Suprapubic skin (tissue), 4 donors: ENCODE results near the gene CD27. TPM values are rescaled to one million over a fixed set of nuclear protein-coding genes. Genes with fewer than 3 reads are reported as not detected.
"Not testable (repeated sequence)": the region's sequence is repeated elsewhere in the genome, so short reads cannot be mapped to it uniquely, and the experiment has no call there.

Experiments
- DNase-seq, 2 donors: peaks; one replicate each; pipeline ENCODE4 v3.0.0-alpha.2; 2019; ENCODE audit warnings: low spot score in 2 of 2
- H3K27ac ChIP-seq: fragments of 200-600 bp; sonication (generic); one replicate; pipeline ENCODE4 v1.5.1; 2019
- H3K27me3 ChIP-seq: fragments of 200-600 bp; sonication (generic); one replicate; pipeline ENCODE4 v1.5.1; 2019
- H3K36me3 ChIP-seq: fragments of 200-600 bp; sonication (generic); one replicate; pipeline ENCODE4 v1.5.1; 2019
- H3K4me1 ChIP-seq: fragments of 200-600 bp; sonication (generic); one replicate; pipeline ENCODE4 v1.5.1; 2019
- H3K4me3 ChIP-seq: fragments of 200-600 bp; sonication (generic); one replicate; pipeline ENCODE4 v1.5.1; 2019; ENCODE audit warnings: mild to moderate bottlenecking
- H3K9me3 ChIP-seq: fragments of 200-600 bp; sonication (generic); one replicate; pipeline ENCODE4 v1.5.1; 2019
- EP300 ChIP-seq: sonication (generic); formaldehyde crosslinking; IDR thresholded peaks from one replicate; pipeline ENCODE4 v1.6.1; 2017; ENCODE audit warnings: antibody characterized with exemption
- POLR2A ChIP-seq, 2 donors: fragments of 450-650 bp; IDR thresholded peaks; one replicate each; pipeline ENCODE4 v1.6.1; 2017; ENCODE audit warnings: antibody characterized with exemption in 2 of 2, mild to moderate bottlenecking in 2 of 2, moderate library complexity in 2 of 2
- POLR2AphosphoS5 ChIP-seq, 3 donors: sonication (generic); formaldehyde crosslinking; IDR thresholded peaks; one replicate each; pipeline ENCODE4 v1.6.1; 2017; ENCODE audit warnings: antibody characterized with exemption in 3 of 3
- WGBS: methylation state at CpG from one replicate; pipeline ENCODE4 v1.1.5; 2018; 5-methylcytosine and 5-hydroxymethylcytosine counted together
- total RNA-seq, 4 donors: library from RNA; depleted of rRNA; stranded (reverse); fragments of >200 nt; gene quantifications; one replicate each; pipeline ENCODE4 v1.1.0, GENCODE V29; 2016
- TF ChIP-seq, protein P1 (sequence below), 2 donors: fragments of 200-600 bp in 1 of 2; fragments of 450-650 bp in 1 of 2; sonication (generic) in 1 of 2; IDR thresholded peaks; one replicate each; pipeline ENCODE4 v1.5.1; 2016 to 2019; ENCODE audit warnings: antibody characterized with exemption in 2 of 2, mild to moderate bottlenecking in 1 of 2, moderate library complexity in 1 of 2

Gene CD27
- total RNA-seq, 4 donors from 2014 or later: 1.9 TPM; not detected in 3

GRCh38 chr12:6492838-6493496, 48.2 kb downstream of the CD27 start, which contains the start of gene MRPL51:
MRPL51 (minus strand) TSS chr12:6493262; CDS start chr12:6493136, 126 bp downstream.
- TF ChIP-seq POLR2AphosphoS5 (IDR thresholded peaks at IDR 0.05): peak in 2 of 3 donors; percentile 34 to 39
- TF ChIP-seq POLR2A (IDR thresholded peaks at IDR 0.05): peak in 1 of 2 donors; percentile 60
- TF ChIP-seq EP300: no peak
- 1% methylated on average over 37 of the region's 39 CpGs for WGBS
- H3K4me3 ChIP-seq: peak within 1 kb of the TSS; percentile 80
- peak within 1 kb of the TSS; percentile 96 for H3K27ac ChIP-seq
- no peaks in the 10 kb centered on the region for H3K27me3 ChIP-seq
- H3K4me1 ChIP-seq: peaks cover 28% of the 10 kb centered on the region
- peak; percentile 97 for DNase-seq
- no peaks in the 10 kb centered on the region for H3K9me3 ChIP-seq
- H3K36me3 ChIP-seq: peaks cover 16% of the 10 kb centered on the region

- under 1% methylated on average over 39 of the region's 49 CpGs for WGBS
- H3K4me1 ChIP-seq: peaks cover 28% of the 10 kb centered on the region
- TF ChIP-seq POLR2A (IDR thresholded peaks at IDR 0.05) (peak; percentile 8 to 18), POLR2AphosphoS5 (IDR thresholded peaks at IDR 0.05) (no peak), EP300 (no peak)
- TF ChIP-seq, protein P1, sequence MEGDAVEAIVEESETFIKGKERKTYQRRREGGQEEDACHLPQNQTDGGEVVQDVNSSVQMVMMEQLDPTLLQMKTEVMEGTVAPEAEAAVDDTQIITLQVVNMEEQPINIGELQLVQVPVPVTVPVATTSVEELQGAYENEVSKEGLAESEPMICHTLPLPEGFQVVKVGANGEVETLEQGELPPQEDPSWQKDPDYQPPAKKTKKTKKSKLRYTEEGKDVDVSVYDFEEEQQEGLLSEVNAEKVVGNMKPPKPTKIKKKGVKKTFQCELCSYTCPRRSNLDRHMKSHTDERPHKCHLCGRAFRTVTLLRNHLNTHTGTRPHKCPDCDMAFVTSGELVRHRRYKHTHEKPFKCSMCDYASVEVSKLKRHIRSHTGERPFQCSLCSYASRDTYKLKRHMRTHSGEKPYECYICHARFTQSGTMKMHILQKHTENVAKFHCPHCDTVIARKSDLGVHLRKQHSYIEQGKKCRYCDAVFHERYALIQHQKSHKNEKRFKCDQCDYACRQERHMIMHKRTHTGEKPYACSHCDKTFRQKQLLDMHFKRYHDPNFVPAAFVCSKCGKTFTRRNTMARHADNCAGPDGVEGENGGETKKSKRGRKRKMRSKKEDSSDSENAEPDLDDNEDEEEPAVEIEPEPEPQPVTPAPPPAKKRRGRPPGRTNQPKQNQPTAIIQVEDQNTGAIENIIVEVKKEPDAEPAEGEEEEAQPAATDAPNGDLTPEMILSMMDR (IDR thresholded peaks at IDR 0.05): peak; percentile 33 to 36
- H3K9me3 ChIP-seq: no peaks in the 10 kb centered on the region
- peak; percentile 95 to 97 for DNase-seq
- peak within 1 kb of the TSS; percentile 96 for H3K27ac ChIP-seq
- no peaks in the 10 kb centered on the region for H3K27me3 ChIP-seq
- peak within 1 kb of the TSS; percentile 80 for H3K4me3 ChIP-seq
- peaks cover 20% of the 10 kb centered on the region for H3K36me3 ChIP-seq
Measured at GRCh38 chr12:6493497-6494257, 48.9 kb downstream of the CD27 start, which contains the start of gene NCAPD2. NCAPD2 (plus strand) TSS chr12:6494102; CDS start chr12:6495099, 997 bp downstream.

DNA sequence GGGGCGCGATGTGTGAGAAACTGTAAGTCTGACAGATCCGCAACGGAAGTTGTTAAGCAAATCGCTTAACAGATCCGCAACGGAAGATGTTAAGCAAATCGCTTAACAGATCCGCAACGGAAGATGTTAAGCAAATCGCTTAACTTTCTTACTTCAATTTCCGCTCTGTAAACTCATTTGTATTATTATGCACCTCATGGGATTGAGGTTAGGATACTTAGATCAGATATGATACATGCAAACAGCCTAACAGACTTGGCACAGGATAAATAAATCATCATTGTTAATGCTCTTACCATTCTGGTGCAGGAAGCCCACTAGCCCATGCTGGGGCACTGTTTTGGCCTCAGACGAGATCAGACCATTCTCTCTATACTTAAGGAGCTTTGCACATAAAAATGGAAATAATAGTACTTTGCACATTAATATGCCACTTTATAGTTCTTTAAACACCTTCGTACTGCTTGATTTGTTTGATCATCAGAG, 49.5 kb downstream of the CD27 start:
- TF ChIP-seq POLR2A (IDR thresholded peaks at IDR 0.05) (no peak), EP300 (no peak), POLR2AphosphoS5 (IDR thresholded peaks at IDR 0.05) (no peak)
- TF ChIP-seq, protein P1 (IDR thresholded peaks at IDR 0.05): no peak
- Histone ChIP-seq H3K4me1 (peaks cover 28% of the 10 kb centered on the region), H3K27ac (no peak overlapping the region), H3K9me3 (no peaks in the 10 kb centered on the region), H3K27me3 (no peaks in the 10 kb centered on the region), H3K36me3 (peaks cover 27% of the 10 kb centered on the region), H3K4me3 (peak overlapping the region; percentile 80)
- whole genome bisulfite sequencing: under 1% methylated on average over 14 of the region's 14 CpGs
- no peak for DNase-seq

DNA sequence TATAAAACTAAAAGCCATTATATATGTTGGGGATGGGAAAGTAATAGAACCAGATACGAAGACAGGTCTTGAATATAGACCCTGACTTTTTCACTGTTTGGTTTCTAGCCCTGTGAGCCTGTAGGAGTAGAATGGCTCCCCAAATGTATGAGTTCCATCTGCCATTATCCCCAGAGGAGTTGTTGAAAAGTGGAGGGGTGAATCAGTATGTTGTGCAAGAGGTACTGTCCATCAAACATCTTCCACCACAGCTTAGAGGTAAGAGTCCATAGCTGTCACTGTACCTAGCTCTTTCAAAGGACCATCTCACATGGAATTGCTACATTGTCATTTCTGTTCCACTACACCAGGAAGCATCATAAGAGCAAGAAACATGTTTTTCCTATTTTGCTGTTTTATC, 50.2 kb downstream of the CD27 start:
- no peak for DNase-seq
- H3K9me3 ChIP-seq: no peaks in the 10 kb centered on the region
- TF ChIP-seq POLR2A (IDR thresholded peaks at IDR 0.05) (no peak), POLR2AphosphoS5 (IDR thresholded peaks at IDR 0.05) (no peak), EP300 (no peak)
- TF ChIP-seq, protein P1 (IDR thresholded peaks at IDR 0.05): no peak
- H3K36me3 ChIP-seq: peaks cover 28% of the 10 kb centered on the region
- no peak overlapping the region for H3K27ac ChIP-seq
- H3K4me3 ChIP-seq: peak overlapping the region; percentile 80
- peaks cover 28% of the 10 kb centered on the region for H3K4me1 ChIP-seq
- WGBS: 80% methylated on average over 1 of the region's 1 CpG
- no peaks in the 10 kb centered on the region for H3K27me3 ChIP-seq

DNA sequence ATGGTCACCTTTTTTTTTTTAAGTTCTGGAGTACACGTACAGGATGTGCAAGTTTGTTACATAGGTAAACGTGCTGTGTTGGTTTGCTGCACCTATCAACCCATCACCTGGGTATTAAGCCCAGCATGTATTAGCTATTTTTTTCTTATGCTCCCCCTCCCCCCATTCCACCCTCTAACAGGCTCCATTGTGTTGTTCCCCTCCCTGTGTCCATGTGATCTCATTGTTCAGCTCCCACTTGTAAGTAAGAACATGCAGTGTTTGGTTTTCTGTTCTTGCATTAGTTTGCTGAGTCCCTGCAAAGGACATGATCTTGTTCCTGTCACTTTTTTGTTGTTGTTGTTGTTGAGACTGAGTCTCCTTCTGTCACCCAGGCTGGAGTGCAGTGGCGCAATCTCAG, 52.5 kb downstream of the CD27 start:
- H3K27me3 ChIP-seq, H3K4me3 ChIP-seq, DNase-seq, H3K9me3 ChIP-seq, H3K27ac ChIP-seq: not testable (repeated sequence)
- Histone ChIP-seq H3K36me3 (peaks cover 28% of the 10 kb centered on the region), H3K4me1 (peaks cover 24% of the 10 kb centered on the region)
- 67% methylated on average over 3 of the region's 3 CpGs for WGBS

- Histone ChIP-seq H3K4me1 (peaks cover 3% of the 10 kb centered on the region), H3K27me3 (no peaks in the 10 kb centered on the region), H3K4me3 (no peak overlapping the region), H3K27ac (no peak overlapping the region), H3K36me3 (peaks cover 40% of the 10 kb centered on the region), H3K9me3 (no peaks in the 10 kb centered on the region)
- DNase-seq: no peak
- 46% methylated on average over 2 of the region's 2 CpGs for WGBS
- TF ChIP-seq EP300 (no peak), POLR2A (IDR thresholded peaks at IDR 0.05) (no peak), POLR2AphosphoS5 (IDR thresholded peaks at IDR 0.05) (no peak)
- TF ChIP-seq, protein P1 (IDR thresholded peaks at IDR 0.05): no peak
Measured at GRCh38 chr12:6500466-6500865, 55.7 kb downstream of the CD27 start.
